Astrocyte (in vitro differentiated cells and primary cell): ENCODE data around the gene TUBB6. TPM values are rescaled to one million over a fixed set of nuclear protein-coding genes. Genes with fewer than 3 reads are reported as not detected.

ENCODE experiments used
- DNase-seq: peaks from one replicate; pipeline ENCODE4 v3.0.0-alpha.2; 2010; ENCODE audit warnings: low read depth
- FAIRE-seq: peaks from 2 replicates; lab custom pipeline; 2011; peaks lifted over from hg19 to GRCh38; lab: Jason Lieb, UNC
- H2AFZ ChIP-seq: 2 replicates; pipeline ENCODE4 v1.6.0; 2012; ENCODE audit warnings: low read depth, low read length, inconsistent platforms
- H3K27ac ChIP-seq: 2 replicates; pipeline ENCODE4 v1.5.1; 2011; ENCODE audit warnings: low read depth, low read length, inconsistent platforms
- H3K27me3 ChIP-seq: 2 replicates; pipeline ENCODE4 v1.6.0; 2011; ENCODE audit warnings: low read length, inconsistent platforms; ENCODE audit not compliant: insufficient read depth
- H3K36me3 ChIP-seq: 2 replicates; pipeline ENCODE4 v1.5.1; 2011; ENCODE audit warnings: low read length, inconsistent platforms; ENCODE audit not compliant: insufficient read depth
- H3K4me1 ChIP-seq: 2 replicates; pipeline ENCODE4 v1.5.1; 2011; ENCODE audit warnings: low read length, inconsistent platforms; ENCODE audit not compliant: insufficient read depth
- H3K4me2 ChIP-seq: 2 replicates; pipeline ENCODE4 v1.6.0; 2012; ENCODE audit warnings: low read length, inconsistent platforms
- H3K4me3 ChIP-seq: 2 replicates; pipeline ENCODE4 v1.5.1; 2011; ENCODE audit warnings: low read depth, mild to moderate bottlenecking, low read length, inconsistent platforms; ENCODE audit not compliant: insufficient read depth
- H3K79me2 ChIP-seq: 2 replicates; pipeline ENCODE4 v1.6.0; 2012; ENCODE audit warnings: mild to moderate bottlenecking, low read length, inconsistent platforms; ENCODE audit not compliant: insufficient read depth
- H3K9ac ChIP-seq: 2 replicates; pipeline ENCODE4 v1.6.0; 2012; ENCODE audit warnings: mild to moderate bottlenecking, low read length, inconsistent platforms
- H3K9me3 ChIP-seq: 2 replicates; pipeline ENCODE4 v1.5.1; 2012; ENCODE audit warnings: low read depth, mild to moderate bottlenecking, low read length, inconsistent platforms; ENCODE audit not compliant: insufficient read depth
- H4K20me1 ChIP-seq: 2 replicates; pipeline ENCODE4 v1.6.0; 2012; ENCODE audit warnings: low read length, inconsistent platforms; ENCODE audit not compliant: insufficient read depth
- H3K27ac Mint-ChIP-seq: one replicate; pipeline ENCODE4 v1.8.0; 2021; ENCODE audit warnings: mild to moderate bottlenecking, mixed read lengths; ENCODE audit not compliant: unreplicated experiment
- H3K27me3 Mint-ChIP-seq: one replicate; pipeline ENCODE4 v1.8.0; 2021; ENCODE audit warnings: low read depth, mixed read lengths; ENCODE audit not compliant: unreplicated experiment
- H3K36me3 Mint-ChIP-seq: one replicate; pipeline ENCODE4 v1.8.0; 2021; ENCODE audit warnings: low read depth, mixed read lengths; ENCODE audit not compliant: unreplicated experiment
- H3K4me1 Mint-ChIP-seq: one replicate; pipeline ENCODE4 v1.8.0; 2021; ENCODE audit warnings: low read depth, mixed read lengths; ENCODE audit not compliant: unreplicated experiment
- H3K4me3 Mint-ChIP-seq: one replicate; pipeline ENCODE4 v1.8.0; 2021; ENCODE audit warnings: mild to moderate bottlenecking, moderate library complexity, mixed read lengths; ENCODE audit not compliant: unreplicated experiment
- H3K9me3 Mint-ChIP-seq: one replicate; pipeline ENCODE4 v1.8.0; 2021; ENCODE audit warnings: mild to moderate bottlenecking, mixed read lengths; ENCODE audit not compliant: unreplicated experiment
- CTCF ChIP-seq: IDR thresholded peaks from 2 replicates; pipeline ENCODE4 v1.5.1; 2011; ENCODE audit warnings: low read depth, mild to moderate bottlenecking, inconsistent platforms, low read length, moderate library complexity; ENCODE audit not compliant: insufficient read depth
- EZH2 ChIP-seq: IDR thresholded peaks from 2 replicates; pipeline ENCODE4 v1.6.1; 2012; ENCODE audit warnings: mild to moderate bottlenecking, low read length, inconsistent platforms; ENCODE audit not compliant: insufficient read depth
- total RNA-seq: library from RNA; stranded (reverse); gene quantifications from 2 replicates; pipeline ENCODE4 v1.2.1, GENCODE V29; 2021

The TUBB6 gene
- total RNA-seq, 1 donor from 2014 or later, result 528 TPM

DNA sequence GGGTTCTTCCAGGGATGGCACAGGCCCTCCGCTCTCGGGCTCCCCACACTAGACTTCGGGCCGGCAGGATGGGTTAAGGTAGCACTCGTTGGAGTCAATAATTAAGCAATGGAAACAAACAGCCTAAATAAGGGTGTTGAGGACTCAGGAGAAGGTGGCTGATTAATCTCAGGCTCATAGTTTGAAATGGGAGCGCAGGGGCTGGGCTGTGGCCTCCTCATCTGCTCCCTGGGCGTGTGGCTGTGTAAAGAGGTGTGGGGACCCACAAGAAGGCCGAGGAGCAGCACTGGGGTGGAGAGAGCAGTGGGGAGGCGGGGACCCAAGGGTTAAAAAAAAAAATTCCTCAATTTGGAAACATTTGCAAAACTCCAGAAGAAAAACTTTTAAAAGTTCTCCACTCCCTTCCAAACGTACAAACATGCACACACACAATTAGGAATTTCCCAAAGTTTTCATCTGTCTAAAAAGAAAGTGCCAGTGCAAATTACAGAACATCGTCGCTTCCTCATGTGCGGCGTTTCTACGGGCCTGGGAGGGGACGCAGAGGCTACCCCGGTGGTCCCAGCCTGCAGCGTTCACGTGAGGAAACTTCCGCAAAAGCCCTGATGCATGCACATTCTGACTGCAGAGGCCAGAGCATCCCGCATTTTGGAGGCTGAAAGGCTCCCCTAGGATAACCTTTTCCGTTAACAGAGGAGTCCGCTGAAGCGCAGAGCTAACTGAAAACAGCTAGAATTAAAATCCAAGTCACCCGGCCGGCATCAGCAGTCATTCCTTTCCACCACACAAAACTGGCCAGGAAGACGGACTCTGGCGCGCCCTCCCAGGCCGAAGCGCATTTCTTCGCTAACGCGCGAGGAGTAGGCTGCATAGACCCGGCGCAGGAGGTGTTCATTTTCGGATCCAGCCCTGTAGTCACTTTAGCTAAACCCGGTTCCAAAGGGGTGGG lies 1.0 kb upstream of the TUBB6 start:
- TF ChIP-seq CTCF (peak; percentile 17), EZH2 (no peak)
- Histone ChIP-seq H3K4me2 (peak overlapping the region; percentile 98), H4K20me1 (peaks cover 37% of the 10 kb centered on the region), H2AFZ (peak overlapping the region; percentile 53), H3K36me3 (peaks cover 22% of the 10 kb centered on the region), H3K9ac (peak overlapping the region; percentile 85), H3K79me2 (peaks cover 69% of the 10 kb centered on the region), H3K4me3 (peak overlapping the region; percentile 82), H3K27me3 (no peaks in the 10 kb centered on the region), H3K9me3 (no peaks in the 10 kb centered on the region), H3K4me1 (peaks cover 21% of the 10 kb centered on the region), H3K27ac (peak overlapping the region; percentile 81)
- FAIRE-seq (no peak), DNase-seq (peak; percentile 68)
- peak overlapping the region; percentile 95 for H3K4me3 Mint-ChIP-seq
- peaks cover 21% of the 10 kb centered on the region for H3K36me3 Mint-ChIP-seq
- peaks cover 2% of the 10 kb centered on the region for H3K27me3 Mint-ChIP-seq
- peaks cover 3% of the 10 kb centered on the region for H3K9me3 Mint-ChIP-seq
- H3K27ac Mint-ChIP-seq, result peak overlapping the region; percentile 99
- peaks cover 26% of the 10 kb centered on the region for H3K4me1 Mint-ChIP-seq

GRCh38 chr18:12308386-12309100 lies 502 bp downstream of the TUBB6 start:
- Histone ChIP-seq H3K4me2 (peak overlapping the region; percentile 93), H3K9ac (peak overlapping the region; percentile 94), H3K36me3 (peaks cover 34% of the 10 kb centered on the region), H3K27ac (peak overlapping the region; percentile 95), H3K79me2 (peaks cover 83% of the 10 kb centered on the region), H3K9me3 (no peaks in the 10 kb centered on the region), H3K27me3 (no peaks in the 10 kb centered on the region), H2AFZ (no peak overlapping the region), H3K4me1 (peaks cover 25% of the 10 kb centered on the region), H3K4me3 (peak overlapping the region; percentile 96), H4K20me1 (peaks cover 48% of the 10 kb centered on the region)
- Mint-ChIP-seq H3K4me3 (peak overlapping the region; percentile 95), H3K4me1 (peaks cover 34% of the 10 kb centered on the region), H3K9me3 (peaks cover 3% of the 10 kb centered on the region), H3K36me3 (peaks cover 32% of the 10 kb centered on the region), H3K27me3 (peaks cover 2% of the 10 kb centered on the region), H3K27ac (peak overlapping the region; percentile 98)
- no peak for TF ChIP-seq CTCF
- TF ChIP-seq EZH2, result no peak
- DNase-seq (peak; percentile 75), FAIRE-seq (no peak)
